GM12878 (cell line): ENCODE results near the gene REN. TPM values are rescaled to one million over a fixed set of nuclear protein-coding genes. Genes with fewer than 3 reads are reported as not detected.

ENCODE experiments used
- ATAC-seq: fragments of 200-7000 bp; cut with Tn5 transposase; 3 replicates; pipeline ENCODE4 v1.9.1; 2020; ENCODE audit warnings: mild to moderate bottlenecking, moderate library complexity
- BruUV-seq: library from RNA; stranded (reverse); fragments of 400-500 nt; replicated peaks from 2 replicates; lab custom pipeline; 2021; lab: Mats Ljungman, UMichigan
- CTCF ChIA-PET: fragments of 300-600 bp; sonication (Branson Sonifier 250); formaldehyde crosslinking; extraction: SDS; loops from one replicate; lab custom pipeline; 2021; ENCODE audit warnings: inconsistent platforms; lab: Yijun Ruan, JAX
- POLR2A ChIA-PET: fragments of 350-600 bp; formaldehyde crosslinking; extraction: SDS; loops from one replicate; lab custom pipeline; 2021; ENCODE audit warnings: inconsistent platforms; lab: Charles Lee
- RAD21 ChIA-PET: fragments of 300-600 bp; sonication (Branson Sonifier 250); formaldehyde crosslinking; loops from one replicate; lab custom pipeline; 2023; ENCODE audit warnings: antibody characterized with exemption; ENCODE audit not compliant: unreplicated experiment; lab: Charles Lee
- SMC1A ChIA-PET: fragments of 300-600 bp; sonication (Branson Sonifier 250); formaldehyde crosslinking; loops from one replicate; lab custom pipeline; 2023; ENCODE audit not compliant: unreplicated experiment, uncharacterized antibody; lab: Charles Lee
- DNase-seq: peaks from one replicate; pipeline ENCODE4 v3.0.0-alpha.2; 2011; ENCODE audit warnings: low read depth, low spot score
- FAIRE-seq: peaks from 3 replicates; lab custom pipeline; 2011; peaks lifted over from hg19 to GRCh38; lab: Jason Lieb, UNC
- H2AFZ ChIP-seq: 2 replicates; pipeline ENCODE4 v1.6.0; 2011; ENCODE audit warnings: low read depth, low read length, control low read depth; ENCODE audit not compliant: control insufficient read depth
- H3K27ac ChIP-seq: 2 replicates; pipeline ENCODE4 v1.5.1; 2011; ENCODE audit warnings: control low read depth; ENCODE audit not compliant: control insufficient read depth, insufficient read depth
- H3K27me3 ChIP-seq, 2 experiments: replicated peaks in 1 of 2; 2 replicates each; pipeline versions ENCODE4 v1.6.0 to v1.6.1; 2011; ENCODE audit warnings: low read length in 1 of 2; ENCODE audit not compliant: control insufficient read depth in 2 of 2, insufficient read depth in 2 of 2
- H3K36me3 ChIP-seq, 2 experiments: 2 replicates each; pipeline ENCODE4 v1.5.1; 2011; ENCODE audit warnings: low read length in 1 of 2; ENCODE audit not compliant: control insufficient read depth in 2 of 2, insufficient read depth in 2 of 2
- H3K4me1 ChIP-seq: 2 replicates; pipeline ENCODE4 v1.6.1; 2011; ENCODE audit warnings: mild to moderate bottlenecking, low read length, moderate library complexity, mixed read lengths; ENCODE audit not compliant: control insufficient read depth, insufficient read depth
- H3K4me2 ChIP-seq: 2 replicates; pipeline ENCODE4 v1.6.0; 2011; ENCODE audit warnings: control low read depth; ENCODE audit not compliant: control insufficient read depth, insufficient read depth
- H3K4me3 ChIP-seq: fragments of 200-600 bp; sonication (generic); 2 replicates; pipeline ENCODE4 v1.5.1; 2016
- H3K79me2 ChIP-seq: 2 replicates; pipeline ENCODE4 v1.6.0; 2011; ENCODE audit warnings: low read length; ENCODE audit not compliant: control insufficient read depth, insufficient read depth
- H3K9ac ChIP-seq: 2 replicates; pipeline ENCODE4 v1.8.0; 2011; ENCODE audit warnings: low read length, control low read depth, mixed read lengths; ENCODE audit not compliant: control insufficient read depth, insufficient read depth
- H3K9me3 ChIP-seq: replicated peaks from 3 replicates; pipeline ENCODE4 v1.5.1; 2011; ENCODE audit warnings: mild to moderate bottlenecking, low read length; ENCODE audit not compliant: control insufficient read depth, insufficient read depth
- H4K20me1 ChIP-seq: 2 replicates; pipeline ENCODE4 v1.6.0; 2011; ENCODE audit not compliant: control insufficient read depth, insufficient read depth
- ATF7 ChIP-seq: fragments of 450-650 bp; IDR thresholded peaks from 2 replicates; pipeline ENCODE4 v1.6.1; 2016; ENCODE audit warnings: low read depth, mild to moderate bottlenecking
- BCL11A ChIP-seq: IDR thresholded peaks from 2 replicates; pipeline ENCODE4 v1.6.1; 2011; ENCODE audit warnings: low read depth, low read length
- CHD2 ChIP-seq: IDR thresholded peaks from 2 replicates; pipeline ENCODE4 v1.6.1; 2011; ENCODE audit warnings: low read depth, low read length, improper control_type of control experiment, borderline replicate concordance
- EGR1 ChIP-seq, 2 experiments: IDR thresholded peaks; 1 replicate in 1 of 2; 2 replicates in 1 of 2; pipeline ENCODE4 v1.6.1; 2011 to 2012; ENCODE audit warnings: low read depth in 2 of 2, low read length in 2 of 2, borderline replicate concordance in 1 of 2, mild to moderate bottlenecking in 1 of 2, moderate library complexity in 1 of 2
- HDAC2 ChIP-seq: fragments of 200-600 bp; sonication (generic); IDR thresholded peaks from 2 replicates; pipeline ENCODE4 v1.6.1; 2017
- IKZF2 ChIP-seq, 2 experiments: fragments of 450-650 bp; IDR thresholded peaks; 2 replicates each; pipeline ENCODE4 v1.6.1; 2017; ENCODE audit warnings: mild to moderate bottlenecking in 2 of 2, moderate library complexity in 2 of 2
- JUNB ChIP-seq: IDR thresholded peaks from 2 replicates; pipeline ENCODE4 v1.6.1; 2016; ENCODE audit warnings: antibody characterized with exemption, mild to moderate bottlenecking
- MTA2 ChIP-seq: fragments of 450-650 bp; IDR thresholded peaks from 2 replicates; pipeline ENCODE4 v1.6.1; 2016; ENCODE audit warnings: low read depth, mild to moderate bottlenecking, moderate library complexity
- NBN ChIP-seq: fragments of 450-650 bp; IDR thresholded peaks from 2 replicates; pipeline ENCODE4 v1.6.1; 2016
- PAX8 ChIP-seq: fragments of 450-650 bp; IDR thresholded peaks from 2 replicates; pipeline ENCODE4 v1.6.1; 2017; ENCODE audit warnings: mild to moderate bottlenecking, moderate library complexity
- RBBP5 ChIP-seq: fragments of 200-600 bp; sonication (generic); conservative IDR thresholded peaks from 2 replicates; pipeline ENCODE4 v1.6.1; 2016
- SIN3A ChIP-seq: IDR thresholded peaks from 2 replicates; pipeline ENCODE4 v1.6.1; 2012; ENCODE audit warnings: low read depth, low read length, improper control_type of control experiment
- SMAD1 ChIP-seq: fragments of 450-650 bp; IDR thresholded peaks from 2 replicates; pipeline ENCODE4 v1.6.1; 2018; ENCODE audit warnings: mild to moderate bottlenecking, low read depth; ENCODE audit not compliant: partially characterized antibody
- SMARCA5 ChIP-seq: fragments of 450-650 bp; IDR thresholded peaks from 2 replicates; pipeline ENCODE4 v1.6.1; 2017; ENCODE audit warnings: mild to moderate bottlenecking
- SUPT20H ChIP-seq: IDR thresholded peaks from 2 replicates; pipeline ENCODE4 v1.6.1; 2011; ENCODE audit warnings: low read depth, mild to moderate bottlenecking, low read length, moderate library complexity, borderline replicate concordance; ENCODE audit not compliant: control insufficient read depth
- TBL1XR1 ChIP-seq: IDR thresholded peaks from 2 replicates; pipeline ENCODE4 v1.6.1; 2012; ENCODE audit warnings: low read depth, low read length, improper control_type of control experiment
- TCF12 ChIP-seq: IDR thresholded peaks from 2 replicates; pipeline ENCODE4 v1.6.1; 2011; ENCODE audit warnings: low read depth, mild to moderate bottlenecking, low read length
- WGBS: methylation state at CpG from one replicate; pipeline ENCODE4 v1.1.6; 2016; ENCODE audit warnings: low lambda C conversion rate; ENCODE audit not compliant: insufficient replicate concordance, insufficient coverage; ENCODE audit errors: missing lambda C conversion rate; 5-methylcytosine and 5-hydroxymethylcytosine counted together
- in situ Hi-C: fragments of 300-500 bp; cut with MboI; formaldehyde crosslinking; loops from 9 replicates; pipeline ENCODE4 v1.14.3; 2018; ENCODE audit warnings: mixed read lengths
- intact Hi-C: fragments of 100-400 bp; cut with micrococcal nuclease; formaldehyde crosslinking; loops from one replicate; pipeline ENCODE4 v1.14.2; 2022; ENCODE audit not compliant: unreplicated experiment
- polyA plus RNA-seq, 11 experiments: library from polyadenylated mRNA; depleted of rRNA in 4 of 11; unstranded in 6 of 11; stranded (reverse) in 5 of 11; fragments of >200 nt; fragmentation: Nextera tagmentation in 4 of 11; fragmentation: Illumina TruSeq in 1 of 11; extraction: Ambion mirVana in 4 of 11; extraction: Trizol in 1 of 11; gene quantifications; 1 replicate in 1 of 11; 2 replicates in 10 of 11; pipeline versions ENCODE4 v1.2.1 to v1.2.3, GENCODE V29; 2011 to 2016; ENCODE audit warnings: inconsistent platforms in 2 of 11, missing spikeins in 2 of 11, low read depth in 1 of 11
- total RNA-seq, 4 experiments: library from RNA; depleted of rRNA in 3 of 4; stranded (reverse); fragments of >200 nt in 3 of 4; fragmentation: Illumina TruSeq in 1 of 4; extraction: Trizol in 1 of 4; gene quantifications; 2 replicates each; pipeline versions ENCODE4 v1.2.1 to v1.2.3, GENCODE V29; 2013 to 2021
- TF ChIP-seq, protein P1 (sequence below): fragments of 450-650 bp; IDR thresholded peaks from 2 replicates; pipeline ENCODE4 v1.6.1; 2017; ENCODE audit warnings: borderline replicate concordance
- TF ChIP-seq, protein P2 (sequence below): IDR thresholded peaks from 2 replicates; pipeline ENCODE4 v1.6.1; 2012; ENCODE audit warnings: low read depth, low read length, improper control_type of control experiment
- TF ChIP-seq, protein P3 (sequence below): fragments of 450-650 bp; IDR thresholded peaks from 2 replicates; pipeline ENCODE4 v1.6.1; 2017; ENCODE audit warnings: antibody characterized with exemption, mild to moderate bottlenecking, moderate library complexity

REN gene
- total and polyA plus RNA-seq, 10 of the 15 experiments (the other 5 are each of a cell fraction or from before 2014, with no cell fraction given) = not detected

DNA sequence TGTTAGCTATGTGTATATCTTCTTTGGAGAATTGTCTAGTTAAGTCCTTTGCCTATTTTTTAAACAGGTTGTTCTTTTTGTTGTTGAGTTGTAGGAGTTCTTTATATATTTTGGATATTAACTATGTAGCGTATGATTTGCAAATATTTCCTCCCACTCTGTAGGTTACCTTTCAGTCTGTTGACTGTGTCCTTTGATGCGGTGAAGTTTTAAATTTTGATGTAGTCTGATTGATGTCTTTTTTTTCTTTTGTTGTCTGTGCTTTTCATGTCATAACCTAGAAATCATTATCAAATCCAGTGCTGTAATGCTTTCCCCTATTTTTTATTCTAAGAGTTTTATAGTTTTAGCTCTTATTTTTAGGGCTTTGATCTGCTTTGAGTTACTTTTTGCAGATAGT is 38.8 kb upstream of the REN start (continued):
- TF ChIP-seq, protein P1, sequence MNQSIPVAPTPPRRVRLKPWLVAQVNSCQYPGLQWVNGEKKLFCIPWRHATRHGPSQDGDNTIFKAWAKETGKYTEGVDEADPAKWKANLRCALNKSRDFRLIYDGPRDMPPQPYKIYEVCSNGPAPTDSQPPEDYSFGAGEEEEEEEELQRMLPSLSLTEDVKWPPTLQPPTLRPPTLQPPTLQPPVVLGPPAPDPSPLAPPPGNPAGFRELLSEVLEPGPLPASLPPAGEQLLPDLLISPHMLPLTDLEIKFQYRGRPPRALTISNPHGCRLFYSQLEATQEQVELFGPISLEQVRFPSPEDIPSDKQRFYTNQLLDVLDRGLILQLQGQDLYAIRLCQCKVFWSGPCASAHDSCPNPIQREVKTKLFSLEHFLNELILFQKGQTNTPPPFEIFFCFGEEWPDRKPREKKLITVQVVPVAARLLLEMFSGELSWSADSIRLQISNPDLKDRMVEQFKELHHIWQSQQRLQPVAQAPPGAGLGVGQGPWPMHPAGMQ = no peak
- no peak for TF ChIP-seq IKZF2 (IDR thresholded peaks at IDR 0.05)
- TF ChIP-seq, protein P2, sequence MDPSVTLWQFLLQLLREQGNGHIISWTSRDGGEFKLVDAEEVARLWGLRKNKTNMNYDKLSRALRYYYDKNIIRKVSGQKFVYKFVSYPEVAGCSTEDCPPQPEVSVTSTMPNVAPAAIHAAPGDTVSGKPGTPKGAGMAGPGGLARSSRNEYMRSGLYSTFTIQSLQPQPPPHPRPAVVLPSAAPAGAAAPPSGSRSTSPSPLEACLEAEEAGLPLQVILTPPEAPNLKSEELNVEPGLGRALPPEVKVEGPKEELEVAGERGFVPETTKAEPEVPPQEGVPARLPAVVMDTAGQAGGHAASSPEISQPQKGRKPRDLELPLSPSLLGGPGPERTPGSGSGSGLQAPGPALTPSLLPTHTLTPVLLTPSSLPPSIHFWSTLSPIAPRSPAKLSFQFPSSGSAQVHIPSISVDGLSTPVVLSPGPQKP = no peak
- no peak for TF ChIP-seq ATF7
- TF ChIP-seq TBL1XR1 = no peak
- TF ChIP-seq, protein P3, sequence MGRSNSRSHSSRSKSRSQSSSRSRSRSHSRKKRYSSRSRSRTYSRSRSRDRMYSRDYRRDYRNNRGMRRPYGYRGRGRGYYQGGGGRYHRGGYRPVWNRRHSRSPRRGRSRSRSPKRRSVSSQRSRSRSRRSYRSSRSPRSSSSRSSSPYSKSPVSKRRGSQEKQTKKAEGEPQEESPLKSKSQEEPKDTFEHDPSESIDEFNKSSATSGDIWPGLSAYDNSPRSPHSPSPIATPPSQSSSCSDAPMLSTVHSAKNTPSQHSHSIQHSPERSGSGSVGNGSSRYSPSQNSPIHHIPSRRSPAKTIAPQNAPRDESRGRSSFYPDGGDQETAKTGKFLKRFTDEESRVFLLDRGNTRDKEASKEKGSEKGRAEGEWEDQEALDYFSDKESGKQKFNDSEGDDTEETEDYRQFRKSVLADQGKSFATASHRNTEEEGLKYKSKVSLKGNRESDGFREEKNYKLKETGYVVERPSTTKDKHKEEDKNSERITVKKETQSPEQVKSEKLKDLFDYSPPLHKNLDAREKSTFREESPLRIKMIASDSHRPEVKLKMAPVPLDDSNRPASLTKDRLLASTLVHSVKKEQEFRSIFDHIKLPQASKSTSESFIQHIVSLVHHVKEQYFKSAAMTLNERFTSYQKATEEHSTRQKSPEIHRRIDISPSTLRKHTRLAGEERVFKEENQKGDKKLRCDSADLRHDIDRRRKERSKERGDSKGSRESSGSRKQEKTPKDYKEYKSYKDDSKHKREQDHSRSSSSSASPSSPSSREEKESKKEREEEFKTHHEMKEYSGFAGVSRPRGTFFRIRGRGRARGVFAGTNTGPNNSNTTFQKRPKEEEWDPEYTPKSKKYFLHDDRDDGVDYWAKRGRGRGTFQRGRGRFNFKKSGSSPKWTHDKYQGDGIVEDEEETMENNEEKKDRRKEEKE = no peak

DNA sequence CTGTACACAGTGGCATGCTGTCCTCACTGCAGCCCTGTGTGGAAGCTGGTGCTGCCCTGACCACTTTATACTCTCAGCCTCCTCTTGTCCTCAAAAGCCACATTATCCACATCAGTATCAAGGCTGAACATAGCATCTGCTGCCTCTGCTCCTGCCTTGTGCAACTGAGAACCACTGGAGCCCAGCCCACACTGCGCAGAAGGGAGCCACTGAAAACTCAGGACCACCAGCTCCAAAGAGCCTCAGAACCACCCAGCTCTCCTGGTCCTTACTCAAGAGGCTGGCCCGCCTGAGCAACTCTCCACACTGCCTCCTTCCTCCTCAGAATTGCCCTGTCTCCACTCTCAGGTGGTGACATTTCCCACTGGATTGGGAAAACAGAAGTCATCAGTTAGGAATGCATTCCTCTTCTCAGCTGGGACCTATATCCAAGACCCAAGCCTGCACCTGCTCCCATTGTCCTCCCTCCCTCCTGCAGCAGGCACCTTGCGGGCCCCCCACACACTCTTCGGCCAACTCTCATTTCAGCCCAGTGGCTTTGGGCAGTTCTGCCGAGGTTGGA is 37.1 kb upstream of the REN start:
- peaks cover 0 to 7% of the 10 kb centered on the region in 2 experiments; a peak in 3 of 4 replicates for H3K27me3 ChIP-seq
- POLR2A ChIA-PET = no interaction called here
- no peaks in the 10 kb centered on the region for H4K20me1 ChIP-seq
- no peak for FAIRE-seq
- no peak overlapping the region for H3K27ac ChIP-seq
- H3K9me3 ChIP-seq = no peaks in the 10 kb centered on the region
- WGBS = 32% methylated on average over 5 of the region's 5 CpGs
- CTCF ChIA-PET = interaction anchor here (1.9 kb wide), 1 partner anchor 40 kb away, joined by 5 read pairs; no protein-coding TSS in a partner anchor
- no peak for DNase-seq
- no peak for ATAC-seq
- TF ChIP-seq PAX8 = no peak
- TF ChIP-seq EGR1 (IDR thresholded peaks at IDR 0.05; ENCODE audit: borderline replicate concordance in 1 of 2, low read depth in 2 of 2, low read length in 2 of 2) = no peak
- no peak for TF ChIP-seq MTA2
- no peak for TF ChIP-seq BCL11A
- no peak for TF ChIP-seq HDAC2
- no peak for TF ChIP-seq NBN
- no peak for TF ChIP-seq JUNB
- no peak for TF ChIP-seq SUPT20H
- TF ChIP-seq TCF12 = no peak
- TF ChIP-seq SMAD1 = no peak
- no peak for TF ChIP-seq RBBP5
- TF ChIP-seq SMARCA5 = no peak
- no peak for TF ChIP-seq SIN3A
- no peak for TF ChIP-seq CHD2
- in situ Hi-C loops = no loop called here
- H3K4me3 ChIP-seq = no peak overlapping the region
- SMC1A ChIA-PET = no interaction called here
- H3K79me2 ChIP-seq = no peaks in the 10 kb centered on the region
- H3K4me1 ChIP-seq = no peaks in the 10 kb centered on the region
- H3K9ac ChIP-seq = no peak overlapping the region
- no peak overlapping the region for H3K4me2 ChIP-seq
- no TSS peak for BruUV-seq
- RAD21 ChIA-PET = no interaction called here
- no peak overlapping the region for H2AFZ ChIP-seq
- H3K36me3 ChIP-seq = no peaks in the 10 kb centered on the region
- intact Hi-C loops = no loop called here
